ENCODE results near the gene PIKFYVE.

DNA sequence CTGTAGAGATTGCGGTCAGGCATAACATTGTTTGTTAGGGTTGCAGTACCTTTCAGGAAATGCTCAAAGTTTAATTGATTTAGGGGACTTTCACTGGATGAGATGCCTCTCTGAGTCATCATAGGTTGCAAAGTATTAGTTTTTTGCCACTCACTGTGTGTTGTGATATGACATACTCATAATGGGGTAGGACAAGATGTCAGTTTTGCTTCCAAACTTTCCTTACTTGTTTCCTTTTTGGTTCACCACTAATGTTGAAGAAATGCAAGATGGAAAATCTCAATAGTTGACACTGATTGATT, 105.5 kb downstream of the PIKFYVE start:
- TF ChIP-seq, protein P1, sequence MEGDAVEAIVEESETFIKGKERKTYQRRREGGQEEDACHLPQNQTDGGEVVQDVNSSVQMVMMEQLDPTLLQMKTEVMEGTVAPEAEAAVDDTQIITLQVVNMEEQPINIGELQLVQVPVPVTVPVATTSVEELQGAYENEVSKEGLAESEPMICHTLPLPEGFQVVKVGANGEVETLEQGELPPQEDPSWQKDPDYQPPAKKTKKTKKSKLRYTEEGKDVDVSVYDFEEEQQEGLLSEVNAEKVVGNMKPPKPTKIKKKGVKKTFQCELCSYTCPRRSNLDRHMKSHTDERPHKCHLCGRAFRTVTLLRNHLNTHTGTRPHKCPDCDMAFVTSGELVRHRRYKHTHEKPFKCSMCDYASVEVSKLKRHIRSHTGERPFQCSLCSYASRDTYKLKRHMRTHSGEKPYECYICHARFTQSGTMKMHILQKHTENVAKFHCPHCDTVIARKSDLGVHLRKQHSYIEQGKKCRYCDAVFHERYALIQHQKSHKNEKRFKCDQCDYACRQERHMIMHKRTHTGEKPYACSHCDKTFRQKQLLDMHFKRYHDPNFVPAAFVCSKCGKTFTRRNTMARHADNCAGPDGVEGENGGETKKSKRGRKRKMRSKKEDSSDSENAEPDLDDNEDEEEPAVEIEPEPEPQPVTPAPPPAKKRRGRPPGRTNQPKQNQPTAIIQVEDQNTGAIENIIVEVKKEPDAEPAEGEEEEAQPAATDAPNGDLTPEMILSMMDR (IDR thresholded peaks at IDR 0.05), result no peak
- TF ChIP-seq POLR2A (IDR thresholded peaks at IDR 0.05), result no peak

Measured in thyroid gland (tissue), 4 donors.